ENCODE results near the gene STPG3. TPM values are rescaled to one million over a fixed set of nuclear protein-coding genes. Genes with fewer than 3 reads are reported as not detected.
"Not testable (repeated sequence)": the region's sequence is repeated elsewhere in the genome, so short reads cannot be mapped to it uniquely, and the experiment has no call there.

Gene STPG3
- total RNA-seq, 1 donor from 2014 or later: not detected

DNA sequence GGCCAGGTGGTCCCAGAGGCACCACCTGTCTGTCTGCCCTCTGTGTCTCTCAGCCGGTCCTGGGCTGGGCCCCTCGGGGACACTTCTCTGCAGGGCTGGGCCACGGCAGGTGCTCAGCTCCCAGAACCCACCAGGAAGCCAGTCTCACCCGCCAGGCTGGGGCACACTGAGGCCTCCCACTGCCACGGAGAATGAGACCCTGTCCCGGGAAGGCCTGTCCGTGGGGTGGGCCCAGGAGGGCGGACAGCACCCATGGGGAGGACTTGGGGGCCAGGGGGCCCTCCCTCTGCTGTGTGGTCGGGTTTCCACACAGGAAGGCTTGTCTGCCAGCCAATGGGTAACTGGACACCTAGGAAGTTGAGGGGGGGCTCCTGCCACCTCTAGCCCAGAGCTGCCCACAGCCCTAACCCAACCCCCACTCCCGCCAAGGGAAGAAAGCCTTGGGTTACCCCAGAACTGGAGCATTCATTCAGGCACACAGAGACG is 14.1 kb upstream of the STPG3 start:
- intact Hi-C loops (cut with DNase I): no loop called here
- Histone ChIP-seq H3K27ac (no peak overlapping the region), H3K4me1 (peaks cover 1 to 19% of the 10 kb centered on the region in 2 donors), H3K4me3 (no peak overlapping the region), H3K27me3 (no peaks in the 10 kb centered on the region), H3K9me3 (no peaks in the 10 kb centered on the region), H3K36me3 (no peaks in the 10 kb centered on the region)
- TF ChIP-seq CTCF (IDR thresholded peaks at IDR 0.05): no peak
- DNase-seq (ENCODE audit: low spot score in 2 of 2): no peak

DNA sequence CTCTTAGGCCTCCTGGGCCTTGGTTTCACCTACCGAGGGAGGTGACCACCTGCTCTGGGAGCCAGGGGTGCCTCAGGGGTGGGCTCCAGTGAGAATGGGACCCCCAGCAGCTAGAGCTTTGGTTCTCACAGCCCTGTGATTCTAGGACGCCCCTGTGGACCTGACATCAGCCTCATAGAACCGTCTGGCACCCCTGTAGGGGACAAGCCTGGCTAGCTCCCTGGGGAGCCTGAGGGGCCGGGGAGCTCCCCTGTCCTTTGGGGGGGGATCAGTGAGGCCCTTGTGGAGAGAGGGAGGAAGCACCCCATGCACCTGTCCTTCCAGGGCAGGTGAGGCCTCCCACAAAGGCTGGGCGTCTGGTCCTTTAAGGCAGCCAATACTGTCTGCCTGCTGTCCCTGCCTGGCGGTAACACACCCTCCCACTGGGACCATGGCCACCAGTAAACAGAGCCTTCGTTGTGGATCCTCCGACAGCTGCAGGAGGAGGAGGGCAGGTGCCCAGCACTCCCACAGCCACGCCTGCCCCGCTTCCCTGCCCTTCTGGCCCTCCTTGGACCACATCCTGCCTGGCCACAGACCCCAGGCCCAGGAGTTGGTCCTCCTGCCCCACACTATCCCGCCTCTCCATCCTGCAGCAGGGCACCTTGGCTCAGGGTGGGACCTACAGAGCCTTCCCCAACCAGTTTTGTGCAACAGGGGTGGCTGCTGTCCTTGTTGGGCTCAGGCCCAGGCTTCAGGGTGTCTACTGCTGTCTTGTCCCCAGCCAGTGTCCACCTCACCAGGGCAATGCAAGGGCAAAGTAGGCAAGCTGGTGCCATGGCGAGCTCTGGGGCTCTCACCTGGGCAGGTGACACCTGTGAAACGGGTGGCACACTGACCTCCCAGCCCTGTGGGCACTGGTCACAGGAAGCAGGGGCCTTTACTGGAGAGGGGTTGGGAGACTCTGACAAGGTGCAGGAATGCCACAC is 13.0 kb upstream of the STPG3 start:
- Histone ChIP-seq H3K4me1 (peaks cover 12 to 29% of the 10 kb centered on the region in 2 donors), H3K4me3 (no peak overlapping the region), H3K36me3 (peaks cover 9 to 10% of the 10 kb centered on the region in 2 donors), H3K9me3 (no peaks in the 10 kb centered on the region), H3K27me3 (no peaks in the 10 kb centered on the region), H3K27ac (no peak overlapping the region)
- TF ChIP-seq CTCF (IDR thresholded peaks at IDR 0.05): no peak
- no peak for DNase-seq (ENCODE audit: low spot score in 2 of 2)
- intact Hi-C loops (cut with DNase I): no loop called here

DNA sequence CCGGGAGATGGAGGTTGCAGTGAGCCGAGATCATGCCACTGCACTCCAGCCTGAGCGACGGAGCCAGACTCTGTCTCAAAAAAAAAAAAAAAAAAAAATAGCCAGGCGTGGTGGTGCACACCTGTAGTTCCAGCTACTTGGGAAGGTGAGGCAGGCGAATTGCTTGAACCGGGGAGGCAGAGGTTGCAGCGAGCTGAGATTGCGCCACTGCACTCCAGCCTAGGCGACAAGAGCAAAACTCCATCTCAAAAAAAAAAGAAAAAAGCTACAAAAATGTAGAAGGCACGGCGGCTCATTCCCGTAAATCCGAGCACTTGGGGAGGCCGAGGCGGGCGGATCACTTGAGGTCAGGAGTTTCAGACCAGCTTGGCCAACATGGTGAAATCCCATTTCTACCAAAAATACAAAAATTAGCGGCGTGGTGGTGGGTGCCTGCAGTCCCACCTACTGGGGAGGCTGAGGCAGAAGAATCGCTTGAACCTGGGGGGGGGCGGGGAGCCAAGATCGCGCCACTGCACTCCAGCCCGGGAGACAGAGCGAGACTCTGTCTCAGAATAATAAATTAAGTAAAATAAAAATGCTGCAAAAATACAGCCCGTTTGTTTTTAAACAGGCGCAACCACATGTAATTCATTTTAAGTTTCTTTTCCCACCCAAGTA is 11.4 kb upstream of the STPG3 start:
- intact Hi-C loops (cut with DNase I): loop anchor here (1.0 kb wide), 3 partner anchors 16 to 51 kb away; partner anchors contain the start of genes ANAPC2, SSNA1 and TPRN
- H3K9me3 ChIP-seq; H3K27me3 ChIP-seq; DNase-seq (ENCODE audit: low spot score in 2 of 2): not testable (repeated sequence)
- H3K4me3 ChIP-seq: peak overlapping the region; percentile 51 to 73
- H3K27ac ChIP-seq: peak overlapping the region; percentile 85 to 88
- H3K36me3 ChIP-seq: peaks cover 14 to 20% of the 10 kb centered on the region in 2 donors
- H3K4me1 ChIP-seq: peaks cover 13 to 31% of the 10 kb centered on the region in 2 donors

DNA sequence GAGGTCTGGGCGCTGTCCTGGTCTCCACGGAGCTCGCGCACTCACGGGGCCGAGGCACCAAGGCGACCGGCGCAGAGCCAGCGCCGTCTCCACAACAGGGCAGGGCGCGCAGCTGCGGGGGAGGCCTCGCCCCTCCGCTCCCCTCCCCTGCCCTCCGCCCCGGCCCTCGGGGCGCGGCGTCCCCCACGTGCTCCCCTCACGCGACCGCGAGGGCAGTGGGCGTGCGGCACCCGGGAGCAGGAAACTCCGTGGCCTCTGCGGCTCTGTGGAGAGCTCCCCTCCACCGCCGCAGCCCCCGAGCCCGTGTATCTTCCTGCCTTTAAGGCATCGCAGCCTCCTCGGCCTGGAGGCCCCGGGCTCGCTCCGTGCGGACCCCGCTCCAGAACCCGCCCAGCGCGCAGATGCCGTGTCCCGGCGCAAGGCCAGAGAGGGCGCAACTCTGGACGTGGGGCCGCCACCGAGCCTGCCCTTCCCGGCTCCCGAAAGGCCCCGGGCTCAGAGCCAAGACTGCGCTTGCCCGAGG is 10.7 kb upstream of the STPG3 start:
- Histone ChIP-seq H3K4me1 (peaks cover 13 to 31% of the 10 kb centered on the region in 2 donors), H3K27ac (peak overlapping the region; percentile 85 to 88), H3K9me3 (no peaks in the 10 kb centered on the region), H3K4me3 (peak overlapping the region; percentile 51 to 73), H3K36me3 (peaks cover 14 to 20% of the 10 kb centered on the region in 2 donors), H3K27me3 (no peaks in the 10 kb centered on the region)
- TF ChIP-seq CTCF (IDR thresholded peaks at IDR 0.05): peak in 1 of 3 experiments; percentile 31
- intact Hi-C loops (cut with DNase I): loop anchor here (1.0 kb wide), 3 partner anchors 17 to 52 kb away; partner anchors contain the start of genes ANAPC2, SSNA1 and TPRN
- peak in 1 of 2 donors; percentile 85 for DNase-seq (ENCODE audit: low spot score in 2 of 2)

DNA sequence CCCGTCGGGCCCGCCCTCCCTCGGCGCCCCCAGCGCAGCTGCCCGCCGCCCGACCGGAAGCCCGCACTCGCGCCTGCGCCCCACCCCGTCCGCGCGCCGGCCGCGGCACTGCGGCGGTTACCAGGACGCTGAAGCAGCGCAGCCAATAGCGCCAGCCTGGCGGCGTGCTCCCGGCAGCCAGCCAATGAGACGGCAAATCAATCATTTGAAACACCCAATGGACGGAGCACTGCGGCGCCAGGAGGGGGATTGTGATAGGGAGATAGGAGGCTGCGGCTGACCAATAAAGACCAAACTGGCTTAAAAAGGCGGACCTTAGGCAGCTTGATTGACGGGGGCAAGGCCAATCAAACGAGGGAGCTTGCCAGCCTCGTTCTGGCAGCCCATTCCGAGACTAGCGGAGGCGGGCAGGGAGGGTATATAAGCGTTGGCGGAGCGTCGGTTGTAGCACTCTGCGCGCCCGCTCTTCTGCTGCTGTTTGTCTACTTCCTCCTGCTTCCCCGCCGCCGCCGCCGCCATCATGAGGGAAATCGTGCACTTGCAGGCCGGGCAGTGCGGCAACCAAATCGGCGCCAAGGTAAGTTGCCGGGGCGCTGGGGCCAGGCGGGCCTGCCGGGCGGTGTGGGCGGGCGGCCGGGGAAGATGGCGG is 10.1 kb upstream of the STPG3 start, which contains the start of gene TUBB4B:
TUBB4B (plus strand) TSS at position 447 of the 649 bp plus-strand sequence; CDS start at position 521, 74 bp downstream.
- DNase-seq (ENCODE audit: low spot score in 2 of 2): peak; percentile 99 to 100
- peaks cover 14 to 20% of the 10 kb centered on the region in 2 donors for H3K36me3 ChIP-seq
- intact Hi-C loops (cut with DNase I): loop anchor here (1.0 kb wide), 5 partner anchors 14 to 53 kb away; partner anchors contain the start of genes ANAPC2, NDOR1, NELFB and SSNA1
- H3K27me3 ChIP-seq: no peaks in the 10 kb centered on the region
- peak within 1 kb of the TSS; percentile 88 to 90 for H3K27ac ChIP-seq
- H3K9me3 ChIP-seq: no peaks in the 10 kb centered on the region
- peak in 1 of 3 experiments; percentile 33 for TF ChIP-seq CTCF (IDR thresholded peaks at IDR 0.05)
- H3K4me3 ChIP-seq: peak within 1 kb of the TSS; percentile 81 to 93
- peaks cover 13 to 28% of the 10 kb centered on the region in 2 donors for H3K4me1 ChIP-seq

All from ascending aorta (tissue), 2 donors.